H1 (cell line): ENCODE measurements around the gene PTBP1. TPM values are rescaled to one million over a fixed set of nuclear protein-coding genes. Genes with fewer than 3 reads are reported as not detected.

ENCODE experiments used
- CTCF ChIA-PET: fragments of 300-600 bp; sonication (Branson Sonifier 250); formaldehyde crosslinking; loops from one replicate; lab custom pipeline; 2021; ENCODE audit not compliant: partially characterized antibody; lab: Charles Lee
- POLR2A ChIA-PET: fragments of 300-600 bp; sonication (Branson Sonifier 250); formaldehyde crosslinking; loops from one replicate; lab custom pipeline; 2021; ENCODE audit warnings: inconsistent platforms; ENCODE audit not compliant: partially characterized antibody; lab: Charles Lee
- DNase-seq, 2 experiments: peaks; one replicate each; pipeline versions ENCODE4 v3.0.0 to v3.0.0-alpha.2; 2010 to 2022; ENCODE audit warnings: low spot score in 2 of 2, low read depth in 1 of 2, mixed read lengths in 1 of 2
- FAIRE-seq: peaks from 2 replicates; lab custom pipeline; 2011; peaks lifted over from hg19 to GRCh38; lab: Jason Lieb, UNC
- H2AFZ ChIP-seq: 2 replicates; pipeline ENCODE4 v1.8.1; 2012; ENCODE audit warnings: low read length, inconsistent platforms
- H2AK5ac ChIP-seq: 2 replicates; pipeline ENCODE4 v1.6.1; 2013; ENCODE audit warnings: low read depth, low read length
- H2BK120ac ChIP-seq: replicated peaks from 2 replicates; pipeline ENCODE3; 2013; ENCODE audit warnings: low read depth, low read length, inconsistent platforms
- H2BK12ac ChIP-seq: 2 replicates; pipeline ENCODE4 v1.6.1; 2013; ENCODE audit warnings: low read depth, low read length
- H2BK15ac ChIP-seq: 2 replicates; pipeline ENCODE4 v1.6.1; 2013; ENCODE audit warnings: low read length
- H2BK20ac ChIP-seq: 2 replicates; pipeline ENCODE4 v1.6.1; 2013; ENCODE audit warnings: low read length
- H2BK5ac ChIP-seq: 2 replicates; pipeline ENCODE4 v1.6.1; 2013; ENCODE audit warnings: low read depth, low read length
- H3K14ac ChIP-seq: 2 replicates; pipeline ENCODE4 v1.6.1; 2013; ENCODE audit warnings: inconsistent platforms; ENCODE audit not compliant: insufficient read length
- H3K18ac ChIP-seq: 2 replicates; pipeline ENCODE4 v1.6.1; 2013; ENCODE audit warnings: low read length; ENCODE audit errors: extremely low read depth
- H3K23ac ChIP-seq: 2 replicates; pipeline ENCODE4 v1.6.1; 2013; ENCODE audit warnings: inconsistent platforms; ENCODE audit not compliant: insufficient read length
- H3K23me2 ChIP-seq: 2 replicates; pipeline ENCODE4 v1.6.1; 2013; ENCODE audit warnings: low read depth, low read length
- H3K27ac ChIP-seq: 2 replicates; pipeline ENCODE4 v1.6.1; 2011; ENCODE audit warnings: low read depth, low read length, inconsistent platforms
- H3K27me3 ChIP-seq, 4 experiments: replicated peaks in 1 of 4; 1 replicate in 1 of 4; 2 replicates in 3 of 4; pipeline versions ENCODE4 v1.6.1 to v1.8.1; 2011 to 2013; ENCODE audit warnings: low read length in 3 of 4, mild to moderate bottlenecking in 3 of 4, inconsistent platforms in 2 of 4, mixed read lengths in 2 of 4, moderate library complexity in 1 of 4; ENCODE audit not compliant: control insufficient read depth in 3 of 4, insufficient read depth in 3 of 4; ENCODE audit errors: extremely low read depth in 1 of 4
- H3K36me3 ChIP-seq, 4 experiments: 2 replicates each; pipeline versions ENCODE4 v1.6.1 to v1.8.1; 2011 to 2013; ENCODE audit warnings: mild to moderate bottlenecking in 4 of 4, low read length in 3 of 4, moderate library complexity in 2 of 4, control low read depth in 1 of 4, inconsistent platforms in 1 of 4; ENCODE audit not compliant: insufficient read depth in 4 of 4, control insufficient read depth in 2 of 4
- H3K4ac ChIP-seq: replicated peaks from 2 replicates; pipeline ENCODE3; 2013; ENCODE audit warnings: low read length, low read depth, mixed read lengths, inconsistent platforms; ENCODE audit not compliant: insufficient read length
- H3K4me1 ChIP-seq, 4 experiments: replicated peaks in 1 of 4; 1 replicate in 1 of 4; 2 replicates in 3 of 4; pipeline versions ENCODE4 v1.6.1 to v1.8.1; 2011 to 2013; ENCODE audit warnings: low read length in 3 of 4, inconsistent platforms in 2 of 4, mixed read lengths in 1 of 4; ENCODE audit not compliant: insufficient read depth in 4 of 4, control insufficient read depth in 3 of 4
- H3K4me2 ChIP-seq, 2 experiments: 2 replicates each; pipeline versions ENCODE4 v1.6.1 to v1.8.1; 2011 to 2013; ENCODE audit warnings: low read depth in 2 of 2, low read length in 2 of 2, control low read depth in 1 of 2, inconsistent platforms in 1 of 2, mild to moderate bottlenecking in 1 of 2; ENCODE audit not compliant: insufficient read depth in 1 of 2
- H3K4me3 ChIP-seq, 4 experiments: fragments of 200-600, 300-600 bp in 1 of 4; sonication (generic), shearing (Covaris generic), sonication (Bioruptor Twin) in 1 of 4; 2 replicates each; pipeline versions ENCODE4 v1.5.1 to v1.8.1; 2011 to 2016; ENCODE audit warnings: low read length in 4 of 4, low read depth in 3 of 4, control low read depth in 2 of 4, inconsistent platforms in 2 of 4, mild to moderate bottlenecking in 2 of 4, mixed read lengths in 1 of 4, moderate library complexity in 1 of 4; ENCODE audit not compliant: insufficient read depth in 2 of 4; ENCODE audit errors: extremely low read depth in 1 of 4
- H3K56ac ChIP-seq: replicated peaks from 2 replicates; pipeline ENCODE3; 2013; ENCODE audit warnings: low read depth, mild to moderate bottlenecking, mixed read lengths, low read length, inconsistent platforms; ENCODE audit not compliant: insufficient read length
- H3K79me1 ChIP-seq: 2 replicates; pipeline ENCODE4 v1.6.1; 2013; ENCODE audit warnings: low read depth, low read length, control low read depth
- H3K79me2 ChIP-seq, 2 experiments: 2 replicates each; pipeline versions ENCODE4 v1.6.1 to v1.8.1; 2012 to 2013; ENCODE audit warnings: low read length in 2 of 2, mild to moderate bottlenecking in 2 of 2, inconsistent platforms in 1 of 2; ENCODE audit not compliant: insufficient read depth in 2 of 2, control insufficient read depth in 1 of 2
- H3K9ac ChIP-seq, 4 experiments: replicated peaks in 1 of 4; 1 replicate in 1 of 4; 2 replicates in 3 of 4; pipeline versions ENCODE4 v1.6.1 to v1.8.1; 2011 to 2013; ENCODE audit warnings: low read depth in 3 of 4, low read length in 3 of 4, control low read depth in 2 of 4, mild to moderate bottlenecking in 2 of 4, moderate library complexity in 2 of 4, inconsistent platforms in 1 of 4; ENCODE audit errors: extremely low read depth in 1 of 4
- H3K9me3 ChIP-seq, 2 experiments: 2 replicates each; pipeline versions ENCODE4 v1.6.1 to v1.8.1; 2012 to 2013; ENCODE audit warnings: mild to moderate bottlenecking in 2 of 2, moderate library complexity in 2 of 2, control low read depth in 1 of 2, inconsistent platforms in 1 of 2, low read depth in 1 of 2, low read length in 1 of 2, mixed read lengths in 1 of 2; ENCODE audit not compliant: insufficient read depth in 2 of 2
- H4K20me1 ChIP-seq, 2 experiments: replicated peaks in 1 of 2; 2 replicates each; pipeline versions ENCODE3 to v1.8.1; 2011 to 2013; ENCODE audit warnings: inconsistent platforms in 2 of 2, low read length in 2 of 2, mild to moderate bottlenecking in 1 of 2; ENCODE audit not compliant: insufficient read depth in 2 of 2, control insufficient read depth in 1 of 2
- H4K5ac ChIP-seq: 2 replicates; pipeline ENCODE4 v1.6.1; 2013; ENCODE audit warnings: low read length, low read depth, mixed read lengths, inconsistent platforms; ENCODE audit not compliant: insufficient read length
- H4K8ac ChIP-seq: 2 replicates; pipeline ENCODE4 v1.8.0; 2013; ENCODE audit warnings: mild to moderate bottlenecking, moderate library complexity, low read length, inconsistent platforms; ENCODE audit not compliant: insufficient read depth; ENCODE audit errors: extremely low read depth
- H4K91ac ChIP-seq: replicated peaks from 2 replicates; pipeline ENCODE3; 2013; ENCODE audit warnings: low read length, mixed read lengths, inconsistent platforms; ENCODE audit not compliant: insufficient read length
- EGR1 ChIP-seq: IDR thresholded peaks from 2 replicates; pipeline ENCODE4 v1.6.1; 2011; ENCODE audit warnings: low read depth, low read length, borderline replicate concordance
- GTF2F1 ChIP-seq: IDR thresholded peaks from 2 replicates; pipeline ENCODE4 v1.6.1; 2012; ENCODE audit warnings: low read depth, low read length, improper control_type of control experiment, borderline replicate concordance
- POLR2AphosphoS5 ChIP-seq: IDR thresholded peaks from 2 replicates; pipeline ENCODE4 v1.6.1; 2011; ENCODE audit warnings: low read depth, low read length
- WGBS, 2 experiments: shearing (Covaris generic) in 1 of 2; methylation state at CpG; one replicate each; pipeline versions ENCODE4 v1.1.6 to v1.1.7; 2013 to 2015; ENCODE audit warnings: low lambda C conversion rate in 2 of 2, mixed read lengths in 2 of 2, inconsistent platforms in 1 of 2, low coverage in 1 of 2, missing lambda C conversion rate in 1 of 2; ENCODE audit not compliant: insufficient replicate concordance in 2 of 2, insufficient coverage in 1 of 2, insufficient read length in 1 of 2; ENCODE audit errors: extremely low coverage in 1 of 2, missing lambda C conversion rate in 1 of 2; 5-methylcytosine and 5-hydroxymethylcytosine counted together
- polyA plus RNA-seq, 7 experiments: library from polyadenylated mRNA; depleted of rRNA in 3 of 7; stranded (reverse) in 5 of 7; unstranded in 2 of 7; fragments of >200 nt in 5 of 7; fragments of 200-250 nt in 2 of 7; gene quantifications; 1 replicate in 5 of 7; 2 replicates in 1 of 7; 4 replicates in 1 of 7; pipeline versions ENCODE4 v1.2.1 to v1.2.3, GENCODE V29; 2011 to 2013; ENCODE audit warnings: missing spikeins in 2 of 7, mixed read lengths in 2 of 7
- total RNA-seq: library from RNA; stranded (reverse); fragmentation: NEBNext Ultra II Directional; extraction: Animal tissue kit (Norgen Biotek cat#: 25700); gene quantifications from 2 replicates; pipeline ENCODE4 v1.2.1, GENCODE V29; 2021

Gene PTBP1
- total and polyA plus RNA-seq, 2 of the 8 experiments (the other 6 are each of a cell fraction or from before 2014, with no cell fraction given): 528 to 888 TPM

DNA sequence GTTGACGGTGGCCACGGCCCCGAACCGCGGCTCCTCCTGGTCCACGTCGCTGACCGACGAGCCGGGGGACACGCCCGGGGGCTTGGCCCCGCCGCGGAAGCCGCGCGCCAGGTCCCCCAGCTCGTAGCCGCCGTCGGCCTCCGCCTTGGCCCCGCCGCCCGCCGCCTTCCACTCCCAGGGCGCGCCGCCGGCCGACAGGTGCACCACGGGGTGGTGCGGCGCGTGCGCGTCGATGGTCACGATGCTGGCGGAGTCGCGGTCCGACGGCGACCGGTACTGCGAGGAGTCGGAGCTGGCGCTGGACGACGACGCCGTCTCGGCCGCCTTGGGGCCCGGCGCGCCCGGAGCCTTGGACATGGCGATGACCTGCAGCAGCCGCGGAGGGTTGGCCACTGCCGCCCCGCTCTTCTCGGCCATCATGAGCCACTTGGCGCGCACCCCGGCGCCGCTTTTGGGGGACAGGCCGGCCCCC, 15.5 kb downstream of the PTBP1 start:
- Histone ChIP-seq H2BK120ac (no peak overlapping the region), H2BK20ac (no peak overlapping the region), H3K23ac (no peak overlapping the region), H3K36me3 (peaks cover 25 to 74% (median 41%) of the 10 kb centered on the region in 4 experiments), H3K9me3 (no peaks in the 10 kb centered on the region), H3K23me2 (peaks cover 12% of the 10 kb centered on the region; the same call in 1 of the 2 replicates), H3K56ac (no peak overlapping the region), H4K20me1 (peaks cover 9 to 31% of the 10 kb centered on the region in 2 experiments), H3K27me3 (no peaks in the 10 kb centered on the region), H3K4me2 (no peak overlapping the region), H4K91ac (no peak overlapping the region), H2BK12ac (no peak overlapping the region), H3K4me1 (no peaks in the 10 kb centered on the region), H2BK5ac (no peak overlapping the region), H2AFZ (no peak overlapping the region), H3K27ac (no peak overlapping the region), H3K9ac (no peak overlapping the region), H2BK15ac (no peak overlapping the region), H4K5ac (no peak overlapping the region), H4K8ac (no peak overlapping the region), H3K4me3 (no peak overlapping the region), H3K4ac (no peak overlapping the region), H3K14ac (no peak overlapping the region), H3K79me1 (no peaks in the 10 kb centered on the region; the same call in 1 of the 2 replicates), H3K18ac (no peak overlapping the region), H2AK5ac (no peak overlapping the region), H3K79me2 (peaks cover 0 to 6% of the 10 kb centered on the region in 2 experiments; a peak in 2 of 4 replicates)
- no peak for FAIRE-seq
- ChIA-PET POLR2A (interaction anchor here (0.7 to 4.0 kb wide), 17 partner anchors 8 to 274 kb away, joined by 3 to 240 read pairs (median 4); partner anchors contain the start of genes CFD and PTBP1), CTCF (interaction anchor here (0.5 to 1.2 kb wide), 2 partner anchors 9 to 44 kb away, joined by 3 to 4 read pairs; no protein-coding TSS in a partner anchor)
- DNase-seq: peak in 1 of 2 experiments; percentile 63
- TF ChIP-seq POLR2AphosphoS5 (peak; percentile 79), GTF2F1 (no peak), EGR1 (0 out of 2 replicates have a peak, but pooled peaks have one; percentile 24)
- 98% methylated on average over 8 of the region's 72 CpGs; no CpG with 5 or more reads in 1 of the 2 experiments for WGBS, 2 experiments
